HK-2 (cell line): ENCODE data around the gene GNG12.

ENCODE experiments used
- DNase-seq: peaks from one replicate; pipeline ENCODE4 v3.0.0-alpha.2; 2018; ENCODE audit not compliant: unreplicated experiment

Gene GNG12

GRCh38 chr1:67785847-67786753 is 47.2 kb downstream of the GNG12 start:
- DNase-seq: no peak

- no peak for DNase-seq
Observed at GRCh38 chr1:67784545-67785186, 48.6 kb downstream of the GNG12 start.

GRCh38 chr1:67780637-67781036 is 52.6 kb downstream of the GNG12 start:
- DNase-seq: no peak

- no peak for DNase-seq
Observed at GRCh38 chr1:67777440-67777839, 55.8 kb downstream of the GNG12 start.

GRCh38 chr1:67777016-67777415 is 56.3 kb downstream of the GNG12 start:
- DNase-seq: no peak

GRCh38 chr1:67773462-67773861 is 59.8 kb downstream of the GNG12 start:
- DNase-seq: no peak

GRCh38 chr1:67771749-67772148 is 61.5 kb downstream of the GNG12 start:
- no peak for DNase-seq

- peak; percentile 59 for DNase-seq
Observed at GRCh38 chr1:67771152-67771551, 62.1 kb downstream of the GNG12 start.

GRCh38 chr1:67769633-67770256 is 63.5 kb downstream of the GNG12 start:
- no peak for DNase-seq

- no peak for DNase-seq
Observed at GRCh38 chr1:67768480-67768879, 64.8 kb downstream of the GNG12 start.

- DNase-seq: no peak
Observed at GRCh38 chr1:67767103-67767782, 66.0 kb downstream of the GNG12 start.

GRCh38 chr1:67766141-67766978 is 66.9 kb downstream of the GNG12 start:
- DNase-seq: peak; percentile 75

GRCh38 chr1:67764633-67765032 is 68.6 kb downstream of the GNG12 start:
- DNase-seq: no peak

- no peak for DNase-seq
Observed at GRCh38 chr1:67761730-67762129, 71.5 kb downstream of the GNG12 start.

GRCh38 chr1:67761091-67761490 is 72.2 kb downstream of the GNG12 start:
- no peak for DNase-seq

GRCh38 chr1:67760030-67760821 is 73.0 kb downstream of the GNG12 start:
- peak; percentile 53 for DNase-seq

GRCh38 chr1:67759692-67760029 is 73.6 kb downstream of the GNG12 start:
- no peak for DNase-seq

- no peak for DNase-seq
Observed at GRCh38 chr1:67759066-67759465, 74.2 kb downstream of the GNG12 start.

GRCh38 chr1:67755619-67756018 is 77.6 kb downstream of the GNG12 start:
- no peak for DNase-seq

- no peak for DNase-seq
Observed at GRCh38 chr1:67755160-67755559, 78.1 kb downstream of the GNG12 start.

GRCh38 chr1:67754526-67754920 is 78.7 kb downstream of the GNG12 start:
- DNase-seq: no peak
